Peyer's patch (tissue), 4 donors: Measurements from ENCODE around the gene AQP9. TPM values are rescaled to one million over a fixed set of nuclear protein-coding genes. Genes with fewer than 3 reads are reported as not detected.

Experiments
- DNase-seq, 3 donors: peaks; one replicate each; pipeline ENCODE4 v3.0.0-alpha.2; 2017 to 2019
- H3K27ac ChIP-seq, 4 donors: fragments of 200-600 bp; sonication (generic); one replicate each; pipeline ENCODE4 v1.5.1; 2016 to 2019
- H3K27me3 ChIP-seq, 2 donors: fragments of 200-600 bp; sonication (generic); one replicate each; pipeline ENCODE4 v1.5.1; 2019
- H3K36me3 ChIP-seq, 3 donors: fragments of 200-600 bp; sonication (generic); one replicate each; pipeline ENCODE4 v1.5.1; 2016 to 2019
- H3K4me1 ChIP-seq, 4 donors: fragments of 200-600 bp; sonication (generic); one replicate each; pipeline ENCODE4 v1.5.1; 2016 to 2019
- H3K4me3 ChIP-seq, 4 donors: fragments of 200-600 bp; sonication (generic); 1 replicate in 3 of 4; 2 replicates in 1 of 4; pipeline ENCODE4 v1.5.1; 2016 to 2019; ENCODE audit warnings: mild to moderate bottlenecking in 1 of 4
- H3K9me3 ChIP-seq, 4 donors: fragments of 200-600 bp; sonication (generic); one replicate each; pipeline ENCODE4 v1.5.1; 2016 to 2019; ENCODE audit warnings: mild to moderate bottlenecking in 1 of 4
- POLR2A ChIP-seq, 2 donors: fragments of 450-650 bp; IDR thresholded peaks; one replicate each; pipeline ENCODE4 v1.5.1; 2017; ENCODE audit warnings: antibody characterized with exemption in 2 of 2, mild to moderate bottlenecking in 2 of 2, moderate library complexity in 2 of 2
- small RNA-seq, 2 donors: library from RNA; depleted of rRNA; stranded (forward); fragments of <200 nt; gene quantifications; one replicate each; pipeline ENCODE3, GENCODE V24; 2016
- total RNA-seq, 4 donors: library from RNA; depleted of rRNA; stranded (reverse); fragments of >200 nt; gene quantifications; one replicate each; pipeline ENCODE4 v1.1.0, GENCODE V29; 2016
- TF ChIP-seq, protein P1 (sequence below), 6 experiments: fragments of 450-650 bp in 4 of 6; fragments of 200-600 bp in 2 of 6; sonication (generic) in 1 of 6; IDR thresholded peaks; one replicate each; pipeline ENCODE4 v1.5.1; 2017 to 2019; ENCODE audit warnings: antibody characterized with exemption in 6 of 6, mild to moderate bottlenecking in 3 of 6, moderate library complexity in 1 of 6

AQP9 gene
- total RNA-seq, 4 donors from 2014 or later: 5.8 TPM; not detected in 3

DNA sequence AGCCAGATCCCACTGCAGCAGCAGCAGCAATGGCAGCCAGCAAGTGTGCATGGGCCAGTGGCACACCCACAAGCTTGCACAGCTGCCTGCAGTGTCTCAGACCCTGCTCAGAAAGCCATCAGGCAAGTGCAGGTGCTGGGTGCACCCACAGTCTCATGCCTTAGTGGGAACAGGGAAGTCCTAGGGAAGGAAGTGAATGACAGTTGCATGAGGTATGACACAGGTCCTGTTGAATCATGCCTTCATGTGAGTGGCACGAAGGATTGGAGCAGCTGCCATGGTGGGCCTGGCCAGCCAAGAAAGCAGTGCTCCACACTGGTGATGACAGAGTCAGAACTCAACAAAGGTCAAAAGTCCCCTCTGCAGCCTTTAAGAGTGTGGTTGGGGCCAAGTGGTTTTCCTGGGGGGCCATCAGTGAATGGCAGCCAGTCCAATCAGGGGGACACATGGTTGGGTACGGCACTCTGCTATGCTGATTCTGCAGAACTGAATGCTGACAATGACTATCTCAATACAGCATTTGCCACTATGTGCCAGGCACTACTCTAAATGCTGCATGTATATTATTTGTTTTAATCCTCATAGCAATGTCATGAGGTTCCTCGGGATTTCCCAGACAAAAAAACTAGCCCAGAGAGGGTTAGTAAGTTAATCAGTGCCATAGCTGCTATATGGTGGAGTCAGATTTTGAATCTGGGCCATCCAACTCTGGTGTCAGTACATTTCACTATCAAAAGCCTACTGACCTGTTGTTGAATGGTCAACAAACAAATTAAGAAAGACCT, 94.3 kb downstream of the AQP9 start:
- DNase-seq: no peak
- no peaks in the 10 kb centered on the region for H3K36me3 ChIP-seq
- TF ChIP-seq POLR2A (IDR thresholded peaks at IDR 0.05): no peak
- TF ChIP-seq, protein P1, sequence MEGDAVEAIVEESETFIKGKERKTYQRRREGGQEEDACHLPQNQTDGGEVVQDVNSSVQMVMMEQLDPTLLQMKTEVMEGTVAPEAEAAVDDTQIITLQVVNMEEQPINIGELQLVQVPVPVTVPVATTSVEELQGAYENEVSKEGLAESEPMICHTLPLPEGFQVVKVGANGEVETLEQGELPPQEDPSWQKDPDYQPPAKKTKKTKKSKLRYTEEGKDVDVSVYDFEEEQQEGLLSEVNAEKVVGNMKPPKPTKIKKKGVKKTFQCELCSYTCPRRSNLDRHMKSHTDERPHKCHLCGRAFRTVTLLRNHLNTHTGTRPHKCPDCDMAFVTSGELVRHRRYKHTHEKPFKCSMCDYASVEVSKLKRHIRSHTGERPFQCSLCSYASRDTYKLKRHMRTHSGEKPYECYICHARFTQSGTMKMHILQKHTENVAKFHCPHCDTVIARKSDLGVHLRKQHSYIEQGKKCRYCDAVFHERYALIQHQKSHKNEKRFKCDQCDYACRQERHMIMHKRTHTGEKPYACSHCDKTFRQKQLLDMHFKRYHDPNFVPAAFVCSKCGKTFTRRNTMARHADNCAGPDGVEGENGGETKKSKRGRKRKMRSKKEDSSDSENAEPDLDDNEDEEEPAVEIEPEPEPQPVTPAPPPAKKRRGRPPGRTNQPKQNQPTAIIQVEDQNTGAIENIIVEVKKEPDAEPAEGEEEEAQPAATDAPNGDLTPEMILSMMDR (IDR thresholded peaks at IDR 0.05): no peak
- H3K9me3 ChIP-seq: no peaks in the 10 kb centered on the region
- H3K4me3 ChIP-seq: no peak overlapping the region
- no peaks in the 10 kb centered on the region for H3K27me3 ChIP-seq
- H3K27ac ChIP-seq: no peak overlapping the region
- H3K4me1 ChIP-seq: no peaks in the 10 kb centered on the region

DNA sequence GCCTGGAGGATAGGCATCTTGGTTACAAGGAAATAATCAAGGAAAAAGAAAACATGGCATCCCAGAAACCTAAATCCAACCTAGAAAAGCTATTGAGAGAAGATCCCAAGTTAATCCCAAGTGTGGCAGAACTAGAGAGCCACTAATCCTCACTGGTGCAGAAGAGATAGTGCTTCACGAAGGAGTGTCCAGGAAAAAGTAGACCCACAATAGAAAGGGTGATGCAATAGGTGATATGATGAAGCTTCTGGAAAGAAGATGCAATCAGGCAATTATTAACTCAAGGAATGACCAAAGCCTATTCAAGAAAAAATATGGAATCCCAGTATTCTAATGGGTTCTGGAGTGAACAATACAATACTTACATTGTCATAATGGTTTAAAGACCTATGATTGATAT, 95.2 kb downstream of the AQP9 start:
- Histone ChIP-seq H3K36me3 (no peaks in the 10 kb centered on the region), H3K9me3 (no peaks in the 10 kb centered on the region)

More for the DNA sequence above, 95.2 kb downstream of the AQP9 start:
- H3K4me3 ChIP-seq: no peak overlapping the region
- no peak for TF ChIP-seq POLR2A (IDR thresholded peaks at IDR 0.05)
- TF ChIP-seq, protein P1 (IDR thresholded peaks at IDR 0.05): no peak
- H3K27ac ChIP-seq: no peak overlapping the region
- no peak for DNase-seq
- no peaks in the 10 kb centered on the region for H3K27me3 ChIP-seq
- H3K4me1 ChIP-seq: no peaks in the 10 kb centered on the region

Small RNA genes within 50 kb of the gene (small RNA-seq; reads per million reads assigned to genes)
- 0 reads per million in 2 donors for gene MTCO3P23

Other genes with a start within 250 kb of the AQP9 start
- 10 to 100 TPM in 1 of 4 donors, 1 to 10 TPM in 2, not detected in 1; 1.1 to 13.1 (median 10.0) TPM for gene ALDH1A2, start 72.7 kb upstream of the AQP9 start, total RNA-seq